Stimulated activated CD4-positive, alpha-beta T cell treated with anti-CD3 and anti-CD28 coated beads, Interleukin-2, amount 100 ng/mL, for 24 hours (primary cell): ENCODE results near the gene SLC25A21.

Experiments used
- DNase-seq, 2 donors: peaks; one replicate each; pipeline ENCODE4 v3.0.0-alpha.2; 2020

The SLC25A21 gene

GRCh38 chr14:37140176-37140575 is 32.2 kb downstream of the SLC25A21 start:
- DNase-seq: no peak

GRCh38 chr14:37139710-37140109 is 32.7 kb downstream of the SLC25A21 start:
- DNase-seq: no peak

GRCh38 chr14:37138898-37139297 is 33.5 kb downstream of the SLC25A21 start:
- no peak for DNase-seq

GRCh38 chr14:37133284-37133913 is 39.0 kb downstream of the SLC25A21 start:
- DNase-seq: no peak

- no peak for DNase-seq
These were observed 41.2 kb downstream of the SLC25A21 start for GRCh38 chr14:37131205-37131604.

GRCh38 chr14:37129047-37129446 is 43.4 kb downstream of the SLC25A21 start:
- DNase-seq: no peak

GRCh38 chr14:37124614-37125013 is 47.8 kb downstream of the SLC25A21 start:
- DNase-seq: no peak

GRCh38 chr14:37122919-37123639 is 49.3 kb downstream of the SLC25A21 start:
- DNase-seq: no peak

- DNase-seq: no peak
These were observed 50.1 kb downstream of the SLC25A21 start for GRCh38 chr14:37122288-37122687.

- DNase-seq: no peak
These were observed 53.6 kb downstream of the SLC25A21 start for GRCh38 chr14:37118673-37119366.

- no peak for DNase-seq
These were observed 55.2 kb downstream of the SLC25A21 start for GRCh38 chr14:37116933-37117849.

- DNase-seq: no peak
These were observed 57.0 kb downstream of the SLC25A21 start for GRCh38 chr14:37115406-37115805.

- DNase-seq: no peak
These were observed 57.8 kb downstream of the SLC25A21 start for GRCh38 chr14:37114559-37114958.

GRCh38 chr14:37114002-37114401 is 58.4 kb downstream of the SLC25A21 start:
- no peak for DNase-seq

- DNase-seq: no peak
These were observed 74.3 kb downstream of the SLC25A21 start for GRCh38 chr14:37098132-37098531.

- DNase-seq: no peak
These were observed 77.9 kb downstream of the SLC25A21 start for GRCh38 chr14:37094502-37094901.

- DNase-seq: no peak
These were observed 79.0 kb downstream of the SLC25A21 start for GRCh38 chr14:37093364-37093763.

GRCh38 chr14:37091651-37092050 is 80.8 kb downstream of the SLC25A21 start:
- no peak for DNase-seq

GRCh38 chr14:37090026-37090425 is 82.4 kb downstream of the SLC25A21 start:
- DNase-seq: no peak

GRCh38 chr14:37089410-37089809 is 83.0 kb downstream of the SLC25A21 start:
- DNase-seq: no peak

GRCh38 chr14:37088356-37089215 is 83.8 kb downstream of the SLC25A21 start:
- no peak for DNase-seq

- no peak for DNase-seq
These were observed 84.9 kb downstream of the SLC25A21 start for GRCh38 chr14:37087520-37087919.
